ENCODE results near the gene MNT. TPM values are rescaled to one million over a fixed set of nuclear protein-coding genes. Genes with fewer than 3 reads are reported as not detected.

MNT gene
- total RNA-seq, 1 donor from 2014 or later = 29.4 TPM

DNA sequence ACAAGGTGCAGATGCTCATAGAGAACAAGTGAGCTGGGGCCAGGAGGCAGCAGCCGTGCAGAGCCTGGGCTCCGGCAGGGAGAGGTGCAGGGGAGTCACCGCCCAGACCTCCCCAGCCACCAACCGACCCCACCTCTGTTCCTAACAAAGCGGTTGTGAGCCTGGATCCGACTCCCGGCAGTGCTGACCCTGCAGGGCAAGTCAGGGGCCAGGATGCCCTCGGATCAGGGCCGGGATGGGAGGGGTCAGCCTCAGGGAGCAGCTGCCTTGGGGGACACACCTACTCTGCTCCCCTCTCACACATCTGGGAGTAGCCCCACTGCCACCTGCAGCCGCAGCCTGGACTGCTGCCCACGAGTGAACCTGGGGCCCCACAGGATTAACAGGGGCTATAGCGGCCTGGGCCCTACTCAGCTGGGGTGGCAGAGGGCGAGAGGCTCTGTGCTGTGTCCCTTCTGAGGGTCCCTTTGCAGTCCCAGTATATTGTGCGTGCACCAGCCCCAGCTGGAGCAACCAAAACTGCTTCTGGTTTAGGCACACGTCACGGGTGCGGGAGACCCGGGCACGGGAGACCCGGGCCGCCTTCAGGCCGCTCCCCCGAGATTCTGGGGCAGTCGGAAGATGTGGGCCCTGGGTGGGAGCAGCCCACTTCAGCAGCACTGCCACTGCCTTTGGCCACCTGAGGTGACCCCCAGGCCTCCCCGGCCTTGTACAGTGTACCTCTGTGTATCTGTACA, 21.2 kb downstream of the MNT start:
- peaks cover 7% of the 10 kb centered on the region for H3K36me3 Mint-ChIP-seq (ENCODE audit: low read depth)
- no peak for DNase-seq (ENCODE audit: low spot score)
- peaks cover 16% of the 10 kb centered on the region for H3K4me1 Mint-ChIP-seq (ENCODE audit: low read depth)
- H3K27ac Mint-ChIP-seq (ENCODE audit: unreplicated experiment) = no peak overlapping the region
- H3K4me3 Mint-ChIP-seq (ENCODE audit: unreplicated experiment) = no peak overlapping the region
- no peak for TF ChIP-seq CTCF (IDR thresholded peaks at IDR 0.05)
- no peaks in the 10 kb centered on the region for H3K27me3 Mint-ChIP-seq (ENCODE audit: low read depth)
- H3K9me3 Mint-ChIP-seq (ENCODE audit: low read depth) = no peaks in the 10 kb centered on the region

- Mint-ChIP-seq H3K27me3 (ENCODE audit: low read depth) (no peaks in the 10 kb centered on the region), H3K4me1 (ENCODE audit: low read depth) (peaks cover 16% of the 10 kb centered on the region), H3K36me3 (ENCODE audit: low read depth) (peaks cover 7% of the 10 kb centered on the region), H3K9me3 (ENCODE audit: low read depth) (no peaks in the 10 kb centered on the region), H3K27ac (ENCODE audit: unreplicated experiment) (no peak overlapping the region), H3K4me3 (ENCODE audit: unreplicated experiment) (no peak overlapping the region)
- no peak for DNase-seq (ENCODE audit: low spot score)
- no peak for TF ChIP-seq CTCF (IDR thresholded peaks at IDR 0.05)
These were observed 22.0 kb downstream of the MNT start for GRCh38 chr17:2378905-2379304.

GRCh38 chr17:2377659-2378058, 23.2 kb downstream of the MNT start:
- H3K27me3 Mint-ChIP-seq (ENCODE audit: low read depth) = no peaks in the 10 kb centered on the region
- no peak overlapping the region for H3K4me3 Mint-ChIP-seq (ENCODE audit: unreplicated experiment)
- H3K27ac Mint-ChIP-seq (ENCODE audit: unreplicated experiment) = no peak overlapping the region
- no peaks in the 10 kb centered on the region for H3K9me3 Mint-ChIP-seq (ENCODE audit: low read depth)
- DNase-seq (ENCODE audit: low spot score) = no peak
- no peak for TF ChIP-seq CTCF (IDR thresholded peaks at IDR 0.05)
- H3K4me1 Mint-ChIP-seq (ENCODE audit: low read depth) = peaks cover 11% of the 10 kb centered on the region
- peaks cover 7% of the 10 kb centered on the region for H3K36me3 Mint-ChIP-seq (ENCODE audit: low read depth)

GRCh38 chr17:2376107-2376506, 24.8 kb downstream of the MNT start:
- no peak for TF ChIP-seq CTCF (IDR thresholded peaks at IDR 0.05)
- Mint-ChIP-seq H3K4me3 (ENCODE audit: unreplicated experiment) (no peak overlapping the region), H3K27me3 (ENCODE audit: low read depth) (no peaks in the 10 kb centered on the region), H3K27ac (ENCODE audit: unreplicated experiment) (no peak overlapping the region), H3K9me3 (ENCODE audit: low read depth) (no peaks in the 10 kb centered on the region), H3K36me3 (ENCODE audit: low read depth) (peaks cover 7% of the 10 kb centered on the region), H3K4me1 (ENCODE audit: low read depth) (peaks cover 11% of the 10 kb centered on the region)
- no peak for DNase-seq (ENCODE audit: low spot score)

DNA sequence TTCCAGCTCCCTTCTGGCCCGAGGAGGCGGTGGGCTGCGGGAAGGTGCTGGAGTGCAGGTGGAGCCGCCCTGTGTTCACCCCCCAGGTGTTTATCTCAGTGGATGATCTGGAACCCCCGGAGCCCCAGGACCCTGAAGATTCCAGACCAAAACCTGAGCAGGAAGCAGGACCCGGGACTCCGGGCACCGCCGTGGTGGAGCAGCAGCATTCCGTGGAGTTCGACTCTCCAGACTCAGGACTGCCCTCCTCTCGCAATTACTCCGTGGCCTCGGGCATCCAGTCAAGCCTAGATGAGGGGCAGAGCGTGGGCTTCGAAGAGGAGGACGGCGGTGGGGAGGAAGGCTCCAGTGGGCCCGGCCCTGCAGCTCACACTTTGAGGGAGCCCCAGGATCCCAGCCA, 25.5 kb downstream of the MNT start:
- DNase-seq (ENCODE audit: low spot score) = no peak
- no peak for TF ChIP-seq CTCF (IDR thresholded peaks at IDR 0.05)
- Mint-ChIP-seq H3K27ac (ENCODE audit: unreplicated experiment) (no peak overlapping the region), H3K4me3 (ENCODE audit: unreplicated experiment) (no peak overlapping the region), H3K27me3 (ENCODE audit: low read depth) (no peaks in the 10 kb centered on the region), H3K9me3 (ENCODE audit: low read depth) (no peaks in the 10 kb centered on the region), H3K36me3 (ENCODE audit: low read depth) (peaks cover 7% of the 10 kb centered on the region), H3K4me1 (ENCODE audit: low read depth) (peaks cover 8% of the 10 kb centered on the region)

All from chondrocyte (in vitro differentiated cells).